ENCODE data around the gene SLC41A2. TPM values are rescaled to one million over a fixed set of nuclear protein-coding genes. Genes with fewer than 3 reads are reported as not detected.

The SLC41A2 gene
- total and polyA plus RNA-seq, 10 of the 15 experiments (the other 5 are each of a cell fraction or from before 2014, with no cell fraction given), result 3.5 to 19.0 (median 11.3) TPM

- no peak for DNase-seq (ENCODE audit: low read depth, low spot score)
- SMC1A ChIA-PET (ENCODE audit: uncharacterized antibody, unreplicated experiment), result interaction anchor here (0.7 to 2.4 kb wide), 5 partner anchors 12 to 201 kb away, joined by 3 to 12 read pairs (median 7); no protein-coding TSS in a partner anchor
- CTCF ChIA-PET, result no interaction called here
- TF ChIP-seq ZSCAN29 (IDR thresholded peaks at IDR 0.05) (no peak), ASH2L (IDR thresholded peaks at IDR 0.05; ENCODE audit: borderline replicate concordance, low read depth) (no peak), CHD4 (IDR thresholded peaks at IDR 0.05) (no peak), SMARCA5 (IDR thresholded peaks at IDR 0.05) (no peak), ELK1 (IDR thresholded peaks at IDR 0.05; ENCODE audit: low read depth, low read length) (no peak)
- no peak overlapping the region for H3K4me3 ChIP-seq
- WGBS (ENCODE audit: insufficient coverage, insufficient replicate concordance, low lambda C conversion rate, missing lambda C conversion rate), result 94% methylated on average over 3 of the region's 3 CpGs
- ATAC-seq, result no peak; the same call in 2 of the 3 replicates
- FAIRE-seq, result no peak
- intact Hi-C loops (cut with micrococcal nuclease; ENCODE audit: unreplicated experiment) (loop anchor here (10.0 kb wide), 1 partner anchor 268 kb away; no protein-coding TSS in a partner anchor), in situ Hi-C loops (cut with MboI) (no loop called here)
- H3K27ac ChIP-seq (ENCODE audit: control insufficient read depth, insufficient read depth), result no peak overlapping the region
- H3K79me2 ChIP-seq (ENCODE audit: control insufficient read depth, insufficient read depth, low read length), result peaks cover 6% of the 10 kb centered on the region
- no peaks in the 10 kb centered on the region for H3K27me3 ChIP-seq (replicated peaks in 1 of 2; ENCODE audit: control insufficient read depth in 2 of 2, insufficient read depth in 2 of 2, low read length in 1 of 2)
- no peak overlapping the region for H3K4me2 ChIP-seq (ENCODE audit: control insufficient read depth, insufficient read depth)
- no peaks in the 10 kb centered on the region for H4K20me1 ChIP-seq (ENCODE audit: control insufficient read depth, insufficient read depth)
- BruUV-seq (replicated peaks), result no TSS peak
- RAD21 ChIA-PET (ENCODE audit: unreplicated experiment), result interaction anchor here (2.9 kb wide), 1 partner anchor 22 kb away, joined by 11 read pairs; no protein-coding TSS in a partner anchor
- no peaks in the 10 kb centered on the region for H3K36me3 ChIP-seq (ENCODE audit: control insufficient read depth in 2 of 2, insufficient read depth in 2 of 2, low read length in 1 of 2)
- no peaks in the 10 kb centered on the region for H3K4me1 ChIP-seq (ENCODE audit: control insufficient read depth, insufficient read depth, low read length)
- H2AFZ ChIP-seq (ENCODE audit: control insufficient read depth, low read depth, low read length), result no peak overlapping the region
- no peaks in the 10 kb centered on the region; the same call in 2 of the 3 replicates for H3K9me3 ChIP-seq (replicated peaks; ENCODE audit: control insufficient read depth, insufficient read depth, low read length)
- no peak overlapping the region for H3K9ac ChIP-seq (ENCODE audit: control insufficient read depth, insufficient read depth, low read length)
- POLR2A ChIA-PET, result interaction anchor here (1.3 kb wide), 1 partner anchor 10 kb away, joined by 3 read pairs; no protein-coding TSS in a partner anchor
Measured at GRCh38 chr12:104952816-104953215, 5.3 kb downstream of the SLC41A2 start.

All from GM12878 (cell line).